ENCODE measurements around the gene TNFRSF21.
"Not testable (repeated sequence)": the region's sequence is repeated elsewhere in the genome, so short reads cannot be mapped to it uniquely, and the experiment has no call there.

Gene TNFRSF21, protein sequence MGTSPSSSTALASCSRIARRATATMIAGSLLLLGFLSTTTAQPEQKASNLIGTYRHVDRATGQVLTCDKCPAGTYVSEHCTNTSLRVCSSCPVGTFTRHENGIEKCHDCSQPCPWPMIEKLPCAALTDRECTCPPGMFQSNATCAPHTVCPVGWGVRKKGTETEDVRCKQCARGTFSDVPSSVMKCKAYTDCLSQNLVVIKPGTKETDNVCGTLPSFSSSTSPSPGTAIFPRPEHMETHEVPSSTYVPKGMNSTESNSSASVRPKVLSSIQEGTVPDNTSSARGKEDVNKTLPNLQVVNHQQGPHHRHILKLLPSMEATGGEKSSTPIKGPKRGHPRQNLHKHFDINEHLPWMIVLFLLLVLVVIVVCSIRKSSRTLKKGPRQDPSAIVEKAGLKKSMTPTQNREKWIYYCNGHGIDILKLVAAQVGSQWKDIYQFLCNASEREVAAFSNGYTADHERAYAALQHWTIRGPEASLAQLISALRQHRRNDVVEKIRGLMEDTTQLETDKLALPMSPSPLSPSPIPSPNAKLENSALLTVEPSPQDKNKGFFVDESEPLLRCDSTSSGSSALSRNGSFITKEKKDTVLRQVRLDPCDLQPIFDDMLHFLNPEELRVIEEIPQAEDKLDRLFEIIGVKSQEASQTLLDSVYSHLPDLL

GRCh38 chr6:47309291-47310130, at the start of gene TNFRSF21:
TNFRSF21 (minus strand) TSS chr6:47309905; CDS start chr6:47309511, 394 bp downstream.
- peak; percentile 97 for DNase-seq

DNA sequence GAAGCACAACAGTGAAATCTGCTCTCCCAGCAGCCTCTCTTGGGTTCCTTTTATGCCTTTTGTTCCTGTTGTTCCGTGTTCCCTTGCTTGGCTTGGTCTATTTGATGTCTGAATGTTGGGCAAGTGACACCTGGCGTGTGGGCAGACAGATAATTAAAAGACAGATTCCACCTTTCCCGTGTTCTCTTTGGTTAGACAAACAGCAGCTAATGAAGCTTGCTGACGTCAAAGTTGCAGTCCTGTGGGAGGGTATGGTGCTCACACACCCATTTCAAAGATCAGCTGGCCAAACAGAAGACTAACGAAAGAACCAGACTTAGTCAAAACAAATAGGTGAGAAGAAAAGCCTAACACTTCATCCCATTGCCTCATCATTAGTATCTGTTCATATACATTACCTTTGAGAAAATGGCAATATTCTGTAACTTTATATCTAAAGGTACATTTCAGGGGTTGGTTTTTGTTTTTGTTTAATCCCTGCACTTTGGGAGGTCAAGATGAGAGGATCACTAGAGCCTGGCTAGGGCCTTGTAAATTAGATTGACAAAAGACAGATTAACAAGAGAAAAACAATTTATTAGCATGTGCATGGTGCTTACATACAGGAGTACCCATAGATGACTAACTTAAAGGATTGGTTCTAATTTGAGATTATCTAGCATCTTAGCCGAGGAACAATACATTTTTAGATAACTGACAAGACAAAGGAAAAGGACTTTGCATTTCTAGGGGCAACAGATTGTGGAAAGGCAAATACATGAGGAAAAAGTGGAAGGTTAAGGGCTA, 48.9 kb upstream of the TNFRSF21 start:
- no peak for DNase-seq

- peak; percentile 74 for DNase-seq
Measured at GRCh38 chr6:47357827-47358226, 48.1 kb upstream of the TNFRSF21 start.

DNA sequence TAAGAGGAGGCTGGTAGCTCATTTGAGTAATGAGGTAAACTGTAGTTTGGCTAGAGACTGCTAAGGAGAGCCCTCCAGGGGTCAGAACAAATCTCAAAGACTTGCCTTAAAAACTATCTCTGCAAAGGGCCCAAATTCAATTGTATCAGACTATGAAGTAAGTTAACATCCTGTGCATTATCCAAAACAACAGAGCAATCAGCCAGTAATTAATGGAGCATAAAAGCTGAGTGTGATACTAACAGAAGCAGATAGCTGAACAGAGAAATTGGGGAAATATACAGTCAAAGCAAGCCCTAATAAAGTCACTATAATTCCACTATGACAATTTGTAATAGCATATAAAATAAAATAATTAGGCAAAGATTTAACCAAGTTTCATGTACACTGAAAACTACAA, 45.8 kb upstream of the TNFRSF21 start:
- no peak for DNase-seq

DNA sequence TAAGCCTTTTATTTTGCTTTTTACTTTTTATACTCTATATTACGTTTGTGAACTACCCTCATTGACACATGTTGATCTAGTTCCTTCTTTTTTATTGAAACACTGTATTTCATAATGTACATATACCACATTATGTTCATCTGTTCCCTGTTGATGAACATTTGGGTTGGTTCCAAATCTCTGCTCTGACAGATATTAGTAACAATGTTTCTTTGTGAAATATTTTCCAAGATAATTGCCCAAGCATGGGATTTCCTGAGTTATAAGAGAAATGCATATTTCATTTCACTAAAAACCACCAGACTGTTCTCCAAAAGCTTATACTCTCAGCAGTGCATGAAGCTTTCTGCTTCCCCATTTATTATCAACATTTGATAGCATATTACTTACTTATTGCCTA, 44.2 kb upstream of the TNFRSF21 start:
- peak; percentile 97 for DNase-seq

GRCh38 chr6:47352966-47353365, 43.3 kb upstream of the TNFRSF21 start:
- no peak for DNase-seq

GRCh38 chr6:47352194-47352920, 42.7 kb upstream of the TNFRSF21 start:
- DNase-seq: peak; percentile 41

GRCh38 chr6:47351621-47352020, 41.9 kb upstream of the TNFRSF21 start:
- DNase-seq: peak; percentile 68

DNA sequence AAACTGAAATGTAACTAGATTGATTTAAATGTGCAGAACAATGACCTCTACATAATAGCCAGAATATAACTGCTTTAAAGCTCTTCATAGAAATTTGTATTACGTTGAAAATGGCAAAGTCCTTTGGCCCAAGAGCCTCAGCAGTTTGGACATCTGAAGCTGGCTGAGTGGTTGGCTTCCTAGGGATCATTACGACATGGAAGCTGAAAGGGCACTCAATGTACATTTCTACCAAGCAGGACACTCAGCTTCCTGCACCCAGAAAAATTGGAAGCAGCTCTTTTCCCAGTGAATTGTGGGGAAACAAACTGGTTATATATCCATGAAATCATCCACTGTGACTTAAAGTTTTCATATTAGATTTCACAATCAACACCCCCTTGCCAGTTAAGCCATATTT, 40.2 kb upstream of the TNFRSF21 start:
- no peak for DNase-seq

DNA sequence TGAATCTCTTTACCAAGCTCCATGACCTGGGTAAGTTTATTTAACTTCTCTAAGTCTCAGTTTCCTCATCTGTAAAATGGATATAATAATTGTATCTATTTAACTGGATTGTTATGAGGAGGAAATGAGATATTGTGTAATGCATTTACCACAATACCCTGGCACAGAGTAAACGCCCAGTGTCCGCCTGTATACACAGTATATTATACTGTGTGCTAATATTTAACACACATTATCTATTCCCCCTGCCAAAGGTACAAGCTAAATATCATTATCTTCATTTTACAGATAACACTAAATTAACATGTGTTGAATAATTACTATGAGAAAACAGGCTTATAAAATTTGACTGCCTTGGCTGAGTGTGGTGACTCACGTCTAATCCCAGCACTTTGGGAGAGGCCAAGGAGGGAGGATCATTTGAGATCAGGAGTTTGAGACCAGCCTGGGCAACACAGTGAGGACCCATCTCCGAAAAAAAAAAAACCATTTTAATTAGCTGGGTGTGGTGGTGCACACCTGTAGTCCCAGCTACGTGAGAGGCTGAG, 38.7 kb upstream of the TNFRSF21 start:
- DNase-seq: no peak

DNA sequence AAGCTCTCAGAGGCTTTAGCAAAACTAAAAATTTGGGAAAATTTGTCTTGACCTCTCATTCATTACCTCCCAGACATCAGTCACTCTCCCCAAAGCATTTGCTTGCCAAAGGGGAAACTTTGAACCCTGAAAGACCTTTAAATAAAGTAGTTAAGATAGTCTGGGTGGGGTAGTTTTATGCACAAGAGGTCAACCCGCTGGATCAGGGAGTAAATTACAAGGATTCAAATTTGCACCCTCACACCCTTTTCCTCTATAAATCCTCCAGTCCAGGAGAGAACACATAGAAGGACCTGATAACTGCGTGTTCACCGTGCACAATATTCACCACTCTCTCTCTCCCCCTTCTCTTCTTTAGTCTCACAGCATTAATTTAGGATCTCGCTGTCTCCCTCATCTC, 36.1 kb upstream of the TNFRSF21 start:
- no peak for DNase-seq

DNA sequence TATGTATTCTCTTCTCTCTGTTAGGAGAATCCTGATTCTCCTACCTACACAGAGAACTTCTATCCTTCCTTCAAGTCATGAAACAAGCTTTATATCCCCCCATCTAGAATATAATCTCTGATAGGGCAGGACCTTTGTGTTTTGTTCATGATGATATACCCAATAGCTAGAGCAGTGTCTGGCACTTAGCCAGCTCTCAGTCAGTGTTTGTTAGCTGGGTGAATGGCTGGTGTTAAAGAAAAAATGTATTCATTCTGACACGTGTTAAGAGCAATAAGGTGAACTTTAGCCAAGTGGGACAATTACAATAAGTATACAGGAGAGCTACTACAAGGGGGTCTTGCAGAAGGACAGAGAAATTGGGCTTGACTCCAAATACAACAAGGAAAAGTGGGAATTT, 34.3 kb upstream of the TNFRSF21 start:
- DNase-seq: no peak

DNA sequence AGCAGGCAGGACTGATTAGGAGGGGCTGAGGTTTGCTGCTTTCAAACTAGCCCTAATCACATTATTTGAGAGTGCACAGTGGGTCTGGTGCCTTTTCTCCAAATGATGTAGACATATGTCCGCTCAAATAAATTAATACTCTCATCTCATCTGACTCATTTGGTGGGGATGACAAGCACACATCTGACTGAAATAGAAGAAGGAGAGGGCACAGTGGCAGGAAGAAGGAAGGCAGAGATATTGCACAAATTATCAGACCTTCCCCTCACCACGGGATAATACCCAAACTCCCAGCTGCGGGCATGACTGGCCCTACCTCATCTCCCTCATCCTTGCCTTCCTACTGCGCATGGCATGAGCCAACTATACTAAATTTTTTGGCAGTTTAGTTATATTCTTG, 33.9 kb upstream of the TNFRSF21 start:
- DNase-seq: peak; percentile 78

GRCh38 chr6:47342824-47343223, 33.1 kb upstream of the TNFRSF21 start:
- DNase-seq: no peak

DNA sequence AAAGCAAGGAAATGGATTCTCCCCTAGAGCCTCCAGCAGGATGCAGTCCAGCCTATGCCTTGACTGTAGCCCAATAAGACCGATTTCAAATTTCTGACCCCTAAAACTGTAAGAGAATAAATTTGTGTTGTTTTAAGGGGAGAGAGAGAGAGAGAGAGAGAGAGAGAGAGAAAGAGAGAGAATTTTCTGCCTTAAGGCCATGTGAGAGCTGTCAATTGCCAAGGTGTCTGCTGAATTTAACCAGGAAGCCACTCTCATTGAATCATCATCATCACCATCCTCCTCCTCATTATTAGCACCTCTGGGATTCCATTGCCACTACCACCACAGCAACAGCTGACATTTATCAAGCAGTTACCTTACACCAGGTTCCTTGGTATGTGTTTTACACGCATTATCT, 27.8 kb upstream of the TNFRSF21 start:
- DNase-seq: no peak

- DNase-seq: no peak
Measured at GRCh38 chr6:47336334-47336733, 26.6 kb upstream of the TNFRSF21 start.

GRCh38 chr6:47335466-47335865, 25.8 kb upstream of the TNFRSF21 start:
- peak; percentile 82 for DNase-seq

DNA sequence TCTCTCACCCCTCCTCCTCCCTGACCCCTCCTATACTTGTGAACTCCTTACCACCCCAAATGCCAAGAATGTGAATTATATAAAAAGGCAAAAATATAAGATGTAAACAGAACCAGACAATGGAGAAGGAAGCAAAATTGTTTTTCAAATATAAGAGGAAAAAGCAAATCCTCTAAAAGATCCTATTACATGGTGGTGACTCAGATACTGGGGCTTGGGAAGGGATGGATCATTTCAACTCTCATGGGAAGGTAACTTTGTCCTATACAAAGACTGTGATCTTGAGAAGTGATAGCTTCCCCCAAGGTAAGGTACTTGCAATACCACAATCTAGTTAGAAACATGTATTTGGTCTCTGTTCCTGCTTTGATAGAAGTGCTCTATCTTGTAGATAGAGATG, 24.6 kb upstream of the TNFRSF21 start:
- no peak for DNase-seq

- DNase-seq: not testable (repeated sequence)
Measured at GRCh38 chr6:47328606-47329005, 18.9 kb upstream of the TNFRSF21 start.

- not testable (repeated sequence) for DNase-seq
Measured at GRCh38 chr6:47328139-47328538, 18.4 kb upstream of the TNFRSF21 start.

- DNase-seq: no peak
Measured at GRCh38 chr6:47323887-47324286, 14.2 kb upstream of the TNFRSF21 start.

- no peak for DNase-seq
Measured at GRCh38 chr6:47323321-47323720, 13.6 kb upstream of the TNFRSF21 start.
